Caco-2 (cell line): ENCODE data around the gene APOLD1. TPM values are rescaled to one million over a fixed set of nuclear protein-coding genes. Genes with fewer than 3 reads are reported as not detected.
A peak's percentile ranks its signal among the peaks of the same experiment; 100 is the strongest.

ENCODE experiments used
- BruUV-seq: library from RNA; stranded (reverse); fragments of 400-500 nt; replicated peaks from 2 replicates; lab custom pipeline; 2021; lab: Mats Ljungman, UMichigan
- CTCF ChIA-PET: fragments of 300-600 bp; sonication (Branson Sonifier 250); formaldehyde crosslinking; loops from one replicate; lab custom pipeline; 2022; ENCODE audit warnings: antibody characterized with exemption; lab: Charles Lee
- POLR2A ChIA-PET: fragments of 300-600 bp; sonication (Branson Sonifier 250); formaldehyde crosslinking; loops from one replicate; lab custom pipeline; 2022; ENCODE audit warnings: antibody characterized with exemption; lab: Charles Lee
- DNase-seq, 2 experiments: peaks; one replicate each; pipeline versions ENCODE4 v3.0.0 to v3.0.0-alpha.2; 2020 to 2022
- H3K27me3 ChIP-seq: replicated peaks from 2 replicates; pipeline ENCODE4 v1.6.0; 2011; ENCODE audit warnings: low read length; ENCODE audit not compliant: control insufficient read depth, insufficient read depth
- H3K36me3 ChIP-seq: 2 replicates; pipeline ENCODE4 v1.5.1; 2011; ENCODE audit warnings: low read length; ENCODE audit not compliant: control insufficient read depth, insufficient read depth
- H3K4me1 ChIP-seq: fragments of 250-450 bp; sonication (Bioruptor Pico); 2 replicates; pipeline ENCODE4 v1.5.1; 2020; ENCODE audit warnings: mild to moderate bottlenecking
- H3K4me3 ChIP-seq: 2 replicates; pipeline ENCODE4 v1.5.1; 2011; ENCODE audit warnings: low read depth, mild to moderate bottlenecking, control low read depth, low read length
- H3K9me3 ChIP-seq: fragments of 250-450 bp; sonication (Bioruptor Pico); 2 replicates; pipeline ENCODE4 v1.5.1; 2020; ENCODE audit warnings: mild to moderate bottlenecking, moderate library complexity
- H3K27ac Mint-ChIP-seq: one replicate; pipeline ENCODE4 v1.8.0; 2022; ENCODE audit warnings: mixed read lengths; ENCODE audit not compliant: unreplicated experiment
- H3K27me3 Mint-ChIP-seq: one replicate; pipeline ENCODE4 v1.8.0; 2022; ENCODE audit warnings: mixed read lengths; ENCODE audit not compliant: insufficient read depth, unreplicated experiment
- H3K36me3 Mint-ChIP-seq: one replicate; pipeline ENCODE4 v1.8.0; 2022; ENCODE audit warnings: mild to moderate bottlenecking, mixed read lengths; ENCODE audit not compliant: insufficient read depth, unreplicated experiment
- H3K4me1 Mint-ChIP-seq: one replicate; pipeline ENCODE4 v1.8.0; 2022; ENCODE audit warnings: low read depth, mixed read lengths; ENCODE audit not compliant: unreplicated experiment
- H3K4me3 Mint-ChIP-seq: one replicate; pipeline ENCODE4 v1.8.0; 2022; ENCODE audit warnings: mild to moderate bottlenecking, moderate library complexity, mixed read lengths; ENCODE audit not compliant: unreplicated experiment
- H3K9me3 Mint-ChIP-seq: one replicate; pipeline ENCODE4 v1.8.0; 2022; ENCODE audit warnings: mixed read lengths; ENCODE audit not compliant: unreplicated experiment
- CTCF ChIP-seq, 2 experiments: fragments of 200-600 bp in 1 of 2; IDR thresholded peaks; 1 replicate in 1 of 2; 2 replicates in 1 of 2; pipeline versions ENCODE4 v1.5.1 to v1.8.0; 2011 to 2022; ENCODE audit warnings: antibody characterized with exemption in 1 of 2, control low read depth in 1 of 2, inconsistent platforms in 1 of 2, low read depth in 1 of 2, low read length in 1 of 2, mild to moderate bottlenecking in 1 of 2, moderate library complexity in 1 of 2; ENCODE audit not compliant: insufficient read depth in 1 of 2, severe bottlenecking in 1 of 2, unreplicated experiment in 1 of 2
- intact Hi-C: fragments of 100-400 bp; cut with micrococcal nuclease; formaldehyde crosslinking; loops from one replicate; pipeline ENCODE4 v1.10.0; 2022; ENCODE audit not compliant: unreplicated experiment
- microRNA-seq: library from miRNA; unstranded; fragments of <30 nt; microRNA quantifications from one replicate; pipeline ENCODE4 v1.2.0, GENCODE V29; 2022
- total RNA-seq: library from RNA; stranded (reverse); gene quantifications from 2 replicates; pipeline ENCODE4 v1.2.3, GENCODE V29; 2022

Gene APOLD1
- total RNA-seq, 1 experiment from 2014 or later = 4.1 TPM

- Mint-ChIP-seq H3K4me3 (no peak overlapping the region), H3K27ac (peak overlapping the region; percentile 3), H3K27me3 (no peaks in the 10 kb centered on the region), H3K4me1 (peaks cover 26% of the 10 kb centered on the region), H3K9me3 (no peaks in the 10 kb centered on the region), H3K36me3 (peaks cover 15% of the 10 kb centered on the region)
- H3K27me3 ChIP-seq = no peaks in the 10 kb centered on the region
- H3K4me1 ChIP-seq = peaks cover 32% of the 10 kb centered on the region
- peak; percentile 33 to 64 for DNase-seq
- intact Hi-C loops = no loop called here
- no peak for TF ChIP-seq CTCF (IDR thresholded peaks at IDR 0.05; ENCODE audit: insufficient read depth in 1 of 2, low read depth in 1 of 2, low read length in 1 of 2, severe bottlenecking in 1 of 2, unreplicated experiment in 1 of 2)
- ChIA-PET CTCF (no interaction called here), POLR2A (no interaction called here)
- no peak overlapping the region for H3K4me3 ChIP-seq
- BruUV-seq = no TSS peak
- H3K9me3 ChIP-seq = no peaks in the 10 kb centered on the region
- no peaks in the 10 kb centered on the region for H3K36me3 ChIP-seq
Measured at GRCh38 chr12:12839873-12840579, 54.6 kb downstream of the APOLD1 start.

GRCh38 chr12:12840580-12840899 lies 55.1 kb downstream of the APOLD1 start:
- H3K36me3 Mint-ChIP-seq = peaks cover 13% of the 10 kb centered on the region
- peaks cover 27% of the 10 kb centered on the region for H3K4me1 ChIP-seq
- intact Hi-C loops = no loop called here
- ChIA-PET CTCF (no interaction called here), POLR2A (interaction anchor here (0.6 kb wide), 1 partner anchor 53 kb away, joined by 4 read pairs; no protein-coding TSS in a partner anchor)
- no peak for DNase-seq
- no peaks in the 10 kb centered on the region for H3K36me3 ChIP-seq
- no peak overlapping the region for H3K4me3 Mint-ChIP-seq
- no peaks in the 10 kb centered on the region for H3K27me3 Mint-ChIP-seq
- no peaks in the 10 kb centered on the region for H3K9me3 ChIP-seq
- no peaks in the 10 kb centered on the region for H3K27me3 ChIP-seq
- no TSS peak for BruUV-seq
- H3K9me3 Mint-ChIP-seq = no peaks in the 10 kb centered on the region
- peaks cover 22% of the 10 kb centered on the region for H3K4me1 Mint-ChIP-seq
- H3K4me3 ChIP-seq = no peak overlapping the region
- H3K27ac Mint-ChIP-seq = no peak overlapping the region
- no peak for TF ChIP-seq CTCF (IDR thresholded peaks at IDR 0.05; ENCODE audit: insufficient read depth in 1 of 2, low read depth in 1 of 2, low read length in 1 of 2, severe bottlenecking in 1 of 2, unreplicated experiment in 1 of 2)

Small RNAs within 50 kb of the gene (microRNA-seq; reads per million reads assigned to microRNA genes)
- not detected for gene MIR613

Other genes with a start within 250 kb of the APOLD1 start
- gene DUSP16, start 222.8 kb upstream of the APOLD1 start, total RNA-seq = 63.9 and 76.8 TPM in 2 replicates
- 25.0 and 26.3 TPM in 2 replicates for gene CREBL2, start 173.8 kb upstream of the APOLD1 start, total RNA-seq
- 8.4 and 9.8 TPM in 2 replicates for gene GPR19, start 89.5 kb upstream of the APOLD1 start, total RNA-seq
- gene CDKN1B, start 68.3 kb upstream of the APOLD1 start, total RNA-seq = 107 and 115 TPM in 2 replicates
- gene DDX47, start 27.7 kb downstream of the APOLD1 start, total RNA-seq = 121 and 138 TPM in 2 replicates
- 73.9 and 99.7 TPM in 2 replicates for gene GPRC5A, start 105.9 kb downstream of the APOLD1 start, total RNA-seq
- not detected in 2 replicates for gene GPRC5D, start 166.5 kb downstream of the APOLD1 start, total RNA-seq
- 55.2 and 55.8 TPM in 2 replicates for gene HEBP1, start 214.6 kb downstream of the APOLD1 start, total RNA-seq